ENCODE results near the gene RHOJ.

RHOJ gene

GRCh38 chr14:63205866-63206265 lies 1.6 kb downstream of the RHOJ start:
- DNase-seq (ENCODE audit: low read depth) = no peak

DNA sequence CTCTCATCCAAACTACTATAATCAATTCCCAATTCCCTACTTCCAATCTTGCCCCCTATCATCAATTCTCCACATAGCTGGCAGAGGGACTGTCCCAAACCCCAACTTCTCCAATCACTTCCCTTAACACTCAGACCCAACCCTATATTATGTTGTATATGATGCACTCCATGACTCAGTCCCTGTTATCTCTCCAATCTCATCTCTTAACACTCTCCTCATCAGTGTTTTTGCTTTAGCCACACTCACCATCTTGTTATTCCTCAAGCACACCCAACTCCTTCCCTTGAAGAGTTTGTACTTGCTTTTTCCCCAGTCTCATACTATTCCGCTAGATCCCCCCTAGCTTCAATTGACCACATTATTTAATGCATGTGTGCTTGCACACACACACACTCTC lies 4.9 kb downstream of the RHOJ start:
- DNase-seq (ENCODE audit: low read depth) = no peak

- DNase-seq (ENCODE audit: low read depth) = no peak
These were observed 6.6 kb downstream of the RHOJ start for GRCh38 chr14:63210812-63211211.

GRCh38 chr14:63212209-63212608 lies 8.0 kb downstream of the RHOJ start:
- no peak for DNase-seq (ENCODE audit: low read depth)

- no peak for DNase-seq (ENCODE audit: low read depth)
These were observed 8.7 kb downstream of the RHOJ start for GRCh38 chr14:63212776-63213500.

DNA sequence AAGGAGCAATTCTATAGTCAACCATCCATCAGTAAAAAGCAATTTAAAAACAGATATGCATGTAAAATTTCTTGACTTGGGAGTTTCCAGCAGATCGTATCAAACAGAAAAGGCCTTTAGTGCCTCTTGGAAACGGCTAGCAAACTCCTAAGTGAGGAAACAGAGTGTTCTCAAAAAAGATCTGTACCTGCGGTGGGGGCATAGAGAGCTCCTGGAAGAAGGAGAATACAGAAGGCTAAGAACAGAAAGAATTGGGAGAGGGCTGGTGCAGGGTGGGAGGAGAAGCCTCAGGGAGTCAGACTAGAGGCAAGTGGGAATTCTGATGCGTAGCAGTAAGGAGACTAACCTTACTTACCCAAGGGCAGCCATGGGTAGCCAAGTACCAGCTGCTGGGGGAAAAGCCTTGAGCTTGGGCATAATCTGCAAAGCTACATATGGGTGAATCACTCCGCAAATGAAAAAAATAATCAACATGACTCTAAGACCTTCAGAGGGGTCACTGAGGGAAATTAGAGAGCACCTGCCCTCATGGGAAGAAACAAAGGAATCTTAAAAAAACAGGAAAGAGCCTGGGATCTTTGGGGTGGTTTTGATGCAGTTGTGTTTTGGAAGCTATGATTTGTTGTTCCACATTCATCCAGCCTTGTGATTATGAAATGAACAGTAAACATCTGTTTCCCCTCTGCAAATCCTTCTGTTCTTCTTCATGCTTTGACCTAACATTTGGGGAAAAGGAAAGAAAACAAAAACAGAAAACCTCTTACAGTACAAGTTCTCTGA lies 10.4 kb downstream of the RHOJ start:
- DNase-seq (ENCODE audit: low read depth) = no peak

GRCh38 chr14:63220526-63220925 lies 16.3 kb downstream of the RHOJ start:
- DNase-seq (ENCODE audit: low read depth) = no peak

DNA sequence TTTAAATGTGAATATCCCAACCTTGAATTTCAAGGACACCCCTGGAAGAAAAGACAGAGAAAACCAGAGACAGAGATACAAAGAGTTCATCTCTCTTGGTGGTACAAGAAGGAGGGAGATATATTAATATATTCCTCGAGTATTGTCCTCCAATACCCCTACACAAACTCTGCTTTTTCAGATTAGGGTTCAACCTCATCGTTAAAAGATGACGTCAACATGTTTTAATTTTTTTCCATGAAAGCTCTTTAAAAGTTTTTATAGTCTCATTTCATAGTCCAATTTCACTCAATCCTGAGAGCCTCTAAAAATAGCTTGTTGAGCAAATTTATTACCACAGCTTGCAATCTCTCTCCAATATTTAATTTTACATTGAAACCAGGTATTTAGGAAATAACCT lies 19.4 kb downstream of the RHOJ start:
- DNase-seq (ENCODE audit: low read depth) = no peak

DNA sequence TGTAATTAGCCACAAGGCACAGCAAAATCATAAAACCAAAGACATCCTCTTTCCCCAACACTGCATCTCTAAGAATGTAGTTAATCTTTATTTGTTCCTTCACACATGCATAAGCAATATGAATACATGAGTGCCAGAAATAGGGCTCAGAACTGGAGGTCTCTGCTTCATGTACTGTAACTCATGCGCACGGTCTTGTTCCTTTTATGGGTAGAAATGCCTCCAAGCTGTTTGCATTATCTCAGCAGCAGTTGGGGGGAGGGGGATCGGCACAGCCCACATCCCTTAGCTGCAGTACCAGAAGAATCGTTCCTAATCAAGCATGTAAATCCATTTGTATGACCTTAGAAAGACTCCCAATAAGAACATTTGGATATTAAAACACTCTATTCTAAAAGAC lies 20.0 kb downstream of the RHOJ start:
- DNase-seq (ENCODE audit: low read depth) = no peak

GRCh38 chr14:63228217-63228616 lies 24.0 kb downstream of the RHOJ start:
- DNase-seq (ENCODE audit: low read depth) = no peak

DNA sequence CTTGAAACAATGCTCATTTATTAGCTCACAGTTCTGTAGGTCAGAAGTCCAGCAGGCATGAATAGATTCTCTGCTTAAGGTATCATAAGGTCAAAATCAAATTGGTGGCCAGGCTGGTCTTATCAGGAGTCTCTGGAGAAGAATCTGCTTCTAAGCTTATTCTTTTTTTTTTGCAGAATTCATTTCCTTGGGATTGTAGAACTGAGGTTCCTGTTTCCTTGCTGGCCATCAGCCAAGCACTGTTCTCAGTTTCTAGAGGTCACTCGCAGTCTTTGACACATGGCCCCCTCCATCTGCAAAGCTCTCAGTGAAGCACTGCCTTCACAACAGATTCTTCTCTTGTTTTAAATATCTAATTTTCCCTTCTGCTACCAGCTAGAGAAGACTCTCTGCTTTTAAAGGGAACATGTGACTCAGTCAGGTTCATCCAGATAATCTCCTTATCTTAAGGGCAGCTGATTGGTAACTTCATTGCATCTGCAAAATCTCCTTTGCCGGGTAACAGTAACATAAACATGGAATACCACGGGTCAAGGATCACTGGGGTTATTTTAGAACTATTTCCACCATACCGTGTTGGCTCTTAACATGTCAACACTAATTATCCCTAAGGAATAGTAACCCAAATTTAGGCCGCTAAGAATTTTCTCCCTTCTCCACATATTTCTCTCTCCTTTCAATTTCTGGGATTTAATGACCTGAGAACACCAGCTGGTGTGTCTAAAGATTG lies 25.3 kb downstream of the RHOJ start:
- DNase-seq (ENCODE audit: low read depth) = no peak

GRCh38 chr14:63231766-63232165 lies 27.5 kb downstream of the RHOJ start:
- no peak for DNase-seq (ENCODE audit: low read depth)

GRCh38 chr14:63237791-63238190 lies 33.5 kb downstream of the RHOJ start:
- DNase-seq (ENCODE audit: low read depth) = no peak

DNA sequence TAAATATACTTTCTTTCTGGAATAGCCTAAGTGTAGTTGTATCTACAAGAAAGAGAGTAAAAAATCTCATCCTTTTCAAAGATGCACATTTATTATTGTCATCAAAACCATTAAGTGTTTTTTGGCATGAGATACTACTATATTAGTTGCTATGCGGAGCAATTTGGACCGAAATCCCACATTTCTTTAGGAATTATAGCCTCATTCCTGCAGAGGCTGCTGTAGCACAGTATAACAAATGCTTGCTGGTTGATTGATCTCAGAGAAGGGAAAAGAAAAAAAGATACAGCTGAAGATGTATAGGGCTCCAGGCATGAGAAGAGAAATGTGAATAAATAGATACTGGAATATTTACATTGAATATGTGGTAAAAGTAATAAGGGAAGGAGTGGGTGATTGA lies 36.0 kb downstream of the RHOJ start:
- no peak for DNase-seq (ENCODE audit: low read depth)

- no peak for DNase-seq (ENCODE audit: low read depth)
These were observed 36.9 kb downstream of the RHOJ start for GRCh38 chr14:63241096-63241495.

- no peak for DNase-seq (ENCODE audit: low read depth)
These were observed 39.4 kb downstream of the RHOJ start for GRCh38 chr14:63243646-63244045.

- no peak for DNase-seq (ENCODE audit: low read depth)
These were observed 41.6 kb downstream of the RHOJ start for GRCh38 chr14:63245893-63246292.

DNA sequence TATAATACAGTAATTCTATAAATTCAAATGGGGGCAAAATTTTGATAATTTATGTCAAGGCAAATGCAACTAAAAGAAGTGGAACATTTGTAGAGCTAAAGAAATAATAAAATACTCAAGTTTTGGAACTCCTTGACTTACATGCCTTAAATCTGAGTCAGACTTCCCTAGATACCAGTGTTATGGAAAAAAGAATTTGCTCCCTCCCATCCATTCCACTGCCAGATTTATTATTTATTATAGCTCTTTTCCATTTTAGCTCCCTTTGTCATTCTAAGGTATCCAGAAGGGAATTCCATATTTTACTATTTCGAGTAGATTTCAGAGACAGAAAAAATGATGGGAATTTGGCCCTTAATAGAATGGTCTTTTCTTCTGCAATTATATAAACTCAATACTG lies 44.0 kb downstream of the RHOJ start:
- no peak for DNase-seq (ENCODE audit: low read depth)

DNA sequence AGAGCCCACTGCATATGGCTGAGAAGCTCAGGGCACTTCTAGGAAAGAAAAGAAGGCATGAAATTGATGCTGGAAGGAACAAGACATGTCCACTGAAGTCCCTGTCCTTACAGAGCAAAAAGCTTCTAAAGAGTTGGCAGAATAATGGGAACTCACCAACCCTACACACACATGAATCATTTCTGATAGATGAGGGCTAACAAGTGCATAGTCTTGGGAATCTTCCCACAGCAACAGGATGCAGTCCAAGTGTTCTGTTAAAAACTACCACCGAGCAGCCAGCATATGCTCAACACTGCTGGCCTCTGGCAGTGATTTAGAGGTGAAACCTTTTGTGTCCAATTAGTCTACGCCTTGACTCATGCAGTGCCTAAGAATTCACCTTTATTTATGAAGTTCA lies 44.8 kb downstream of the RHOJ start:
- no peak for DNase-seq (ENCODE audit: low read depth)

DNA sequence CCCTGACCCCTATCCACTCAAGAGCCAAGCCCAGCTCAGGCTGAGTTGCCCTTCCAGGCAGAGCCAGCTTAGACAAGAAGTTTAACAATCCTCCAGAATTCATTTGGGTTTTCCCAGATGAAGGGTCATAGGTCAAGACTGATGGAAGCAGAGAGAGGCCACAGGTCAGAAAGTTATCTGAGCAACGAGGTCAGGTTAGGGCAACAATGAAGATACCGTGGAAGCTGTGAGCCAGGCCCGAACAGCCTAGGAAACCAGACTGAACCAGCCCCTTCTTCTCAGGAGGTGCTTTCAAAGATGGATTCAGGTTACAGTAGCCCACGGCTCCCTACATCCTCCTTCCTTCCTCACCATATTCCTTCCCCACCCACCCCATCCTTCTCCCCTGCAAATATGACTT lies 53.1 kb downstream of the RHOJ start:
- DNase-seq (ENCODE audit: low read depth) = no peak

GRCh38 chr14:63262446-63262845 lies 58.2 kb downstream of the RHOJ start:
- no peak for DNase-seq (ENCODE audit: low read depth)

GRCh38 chr14:63266106-63266505 lies 61.9 kb downstream of the RHOJ start:
- no peak for DNase-seq (ENCODE audit: low read depth)

DNA sequence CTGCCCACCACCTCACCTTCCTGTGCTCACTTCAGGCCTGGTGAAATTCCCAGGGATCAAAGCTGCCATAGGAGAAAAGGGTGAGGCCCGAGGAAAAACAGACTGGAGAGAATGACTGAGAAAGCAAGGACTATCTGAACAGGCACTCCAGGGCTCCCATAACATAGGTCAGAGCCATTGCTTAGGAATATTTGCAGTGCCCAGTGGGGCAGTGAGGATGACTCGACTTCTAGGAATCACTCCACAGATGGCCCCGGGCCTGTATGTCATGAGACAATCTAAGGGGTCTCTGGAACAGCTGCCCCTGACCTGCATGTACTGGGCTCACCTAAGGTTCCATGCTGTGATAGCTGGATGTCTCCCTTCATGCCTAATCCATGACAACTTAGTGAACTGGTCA lies 62.9 kb downstream of the RHOJ start:
- no peak for DNase-seq (ENCODE audit: low read depth)

All from activated T-helper 9 cell treated with anti-CD3 and anti-CD28 coated beads, Interleukin-2, amount 50 U/mL, for 16 hours (primary cell).